HepG2 (cell line): ENCODE measurements around the gene CASZ1. TPM values are rescaled to one million over a fixed set of nuclear protein-coding genes. Genes with fewer than 3 reads are reported as not detected.
A peak's percentile ranks its signal among the peaks of the same experiment; 100 is the strongest.

ENCODE experiments used
- ATAC-seq: fragments of 200-7000 bp; cut with Tn5 transposase; 3 replicates; pipeline ENCODE4 v1.9.1; 2020; ENCODE audit warnings: mild to moderate bottlenecking, moderate library complexity
- BruUV-seq: library from RNA; stranded (reverse); fragments of 400-500 nt; replicated peaks from 2 replicates; lab custom pipeline; 2021; lab: Mats Ljungman, UMichigan
- CTCF ChIA-PET: fragments of 300-600 bp; formaldehyde crosslinking; extraction: SDS; loops from one replicate; lab custom pipeline; 2021; ENCODE audit warnings: low total read pairs, inconsistent platforms, low intra/inter-chr PET ratio; lab: Yijun Ruan, JAX
- POLR2A ChIA-PET: fragments of 350-600 bp; sonication (Branson Sonifier 250); formaldehyde crosslinking; loops from one replicate; lab custom pipeline; 2020; ENCODE audit warnings: antibody characterized with exemption, inconsistent platforms; lab: Yijun Ruan, JAX
- DNase-seq: peaks from one replicate; pipeline ENCODE4 v3.0.0-alpha.2; 2015; ENCODE audit warnings: low spot score
- FAIRE-seq: peaks from 3 replicates; lab custom pipeline; 2011; peaks lifted over from hg19 to GRCh38; lab: Jason Lieb, UNC
- H2AFZ ChIP-seq: one replicate; pipeline ENCODE4 v1.6.1; 2011; ENCODE audit warnings: low read length, inconsistent platforms
- H3K27ac ChIP-seq: fragments of 300-600 bp; 3 replicates; pipeline ENCODE4 v1.8.0; 2011; ENCODE audit warnings: mixed run types, mild to moderate bottlenecking, mixed read lengths, low read length, inconsistent platforms; ENCODE audit not compliant: insufficient read depth; ENCODE audit errors: extremely low read length
- H3K27me3 ChIP-seq, 2 experiments: fragments of 200-600 bp in 1 of 2; 2 replicates in 1 of 2; 3 replicates in 1 of 2; pipeline versions ENCODE4 v1.6.0 to v1.8.0; 2011; ENCODE audit warnings: low read length in 2 of 2, mild to moderate bottlenecking in 2 of 2, moderate library complexity in 2 of 2, inconsistent platforms in 1 of 2; ENCODE audit not compliant: insufficient read depth in 2 of 2, control insufficient read depth in 1 of 2
- H3K36me3 ChIP-seq, 2 experiments: fragments of 200-600 bp in 1 of 2; replicated peaks in 1 of 2; 2 replicates in 1 of 2; 3 replicates in 1 of 2; pipeline versions ENCODE4 v1.5.1 to v1.8.0; 2011; ENCODE audit warnings: low read length in 2 of 2, inconsistent platforms in 1 of 2; ENCODE audit not compliant: insufficient read depth in 2 of 2, control insufficient read depth in 1 of 2
- H3K4me1 ChIP-seq: 2 replicates; pipeline ENCODE4 v1.5.1; 2012; ENCODE audit warnings: low read length, inconsistent platforms; ENCODE audit not compliant: insufficient read depth
- H3K4me2 ChIP-seq: 2 replicates; pipeline ENCODE4 v1.6.0; 2011; ENCODE audit warnings: low read depth, low read length, inconsistent platforms
- H3K4me3 ChIP-seq, 3 experiments: fragments of 200-600 bp in 1 of 3; sonication (generic), shearing (Covaris generic) in 1 of 3; replicated peaks in 1 of 3; 2 replicates each; pipeline ENCODE4 v1.5.1; 2011 to 2016; ENCODE audit warnings: low read length in 3 of 3, inconsistent platforms in 2 of 3, low read depth in 2 of 3, mild to moderate bottlenecking in 2 of 3, control low read depth in 1 of 3, mixed read lengths in 1 of 3; ENCODE audit not compliant: insufficient read depth in 1 of 3
- H3K79me2 ChIP-seq: one replicate; pipeline ENCODE4 v1.6.1; 2011; ENCODE audit warnings: low read length, inconsistent platforms; ENCODE audit not compliant: insufficient read depth
- H3K9ac ChIP-seq: 2 replicates; pipeline ENCODE4 v1.6.0; 2011; ENCODE audit warnings: mild to moderate bottlenecking, low read depth, low read length, inconsistent platforms; ENCODE audit not compliant: insufficient read depth
- H3K9me3 ChIP-seq: 2 replicates; pipeline ENCODE4 v1.5.1; 2012; ENCODE audit warnings: mild to moderate bottlenecking, low read length
- H4K20me1 ChIP-seq: 2 replicates; pipeline ENCODE4 v1.6.0; 2011; ENCODE audit warnings: inconsistent platforms, mild to moderate bottlenecking, low read length, moderate library complexity; ENCODE audit not compliant: insufficient read depth
- CEBPG ChIP-seq: IDR thresholded peaks from 2 replicates; pipeline ENCODE4 v1.6.1; 2016
- FOSL2 ChIP-seq: sonication (generic); formaldehyde crosslinking; IDR thresholded peaks from 2 replicates; pipeline ENCODE4 v1.4.0; 2020; ENCODE audit warnings: missing genetic modification reagents
- HCFC1 ChIP-seq: fragments of 150-350 bp; IDR thresholded peaks from 2 replicates; pipeline ENCODE4 v1.6.1; 2014; ENCODE audit warnings: low read depth, low read length
- REL ChIP-seq: sonication (generic); formaldehyde crosslinking; conservative IDR thresholded peaks from 2 replicates; pipeline ENCODE4 v1.8.0; 2022; ENCODE audit warnings: mild to moderate bottlenecking, missing genetic modification reagents, moderate library complexity
- SALL2 ChIP-seq: sonication (generic); formaldehyde crosslinking; IDR thresholded peaks from 2 replicates; pipeline ENCODE4 v1.8.1; 2023; ENCODE audit warnings: mild to moderate bottlenecking, missing genetic modification reagents, inconsistent platforms
- SATB2 ChIP-seq: sonication (generic); formaldehyde crosslinking; IDR thresholded peaks from 2 replicates; pipeline ENCODE4 v1.5.0; 2020; ENCODE audit warnings: missing genetic modification reagents
- TEAD3 ChIP-seq: optimal IDR thresholded peaks from 2 replicates; pipeline ENCODE3; 2016; ENCODE audit warnings: borderline replicate concordance
- THAP11 ChIP-seq: IDR thresholded peaks from 2 replicates; pipeline ENCODE4 v1.6.1; 2016; ENCODE audit warnings: missing biosample characterization, missing genetic modification reagents
- XBP1 ChIP-seq: sonication (generic); formaldehyde crosslinking; IDR thresholded peaks from 2 replicates; pipeline ENCODE4 v1.5.0; 2020; ENCODE audit warnings: missing genetic modification reagents
- ZBTB37 ChIP-seq: sonication (generic); formaldehyde crosslinking; IDR thresholded peaks from 2 replicates; pipeline ENCODE4 v1.4.0; 2020; ENCODE audit warnings: mild to moderate bottlenecking, missing genetic modification reagents
- ZFP37 ChIP-seq: sonication (generic); formaldehyde crosslinking; IDR thresholded peaks from 2 replicates; pipeline ENCODE4 v1.4.0; 2020; ENCODE audit warnings: missing genetic modification reagents, borderline replicate concordance
- ZNF143 ChIP-seq: sonication (generic); formaldehyde crosslinking; IDR thresholded peaks from 2 replicates; pipeline ENCODE4 v1.4.0; 2020; ENCODE audit warnings: missing genetic modification reagents
- ZNF451 ChIP-seq: sonication (generic); formaldehyde crosslinking; IDR thresholded peaks from 2 replicates; pipeline ENCODE4 v1.5.0; 2020; ENCODE audit warnings: mild to moderate bottlenecking, missing genetic modification reagents
- WGBS: methylation state at CpG from one replicate; pipeline ENCODE4 v1.1.6; 2017; ENCODE audit warnings: low lambda C conversion rate; 5-methylcytosine and 5-hydroxymethylcytosine counted together
- in situ Hi-C: cut with HindIII; loops from 2 replicates; pipeline ENCODE4 v1.10.0; 2017; ENCODE audit warnings: low pct_unique_long_range_greater_than_20kb; ENCODE audit not compliant: extremely low pct_ligation_motif_present
- intact Hi-C: fragments of 100-400 bp; cut with micrococcal nuclease; formaldehyde crosslinking; loops from one replicate; pipeline ENCODE4 v1.10.0; 2022; ENCODE audit not compliant: unreplicated experiment
- polyA plus RNA-seq, 8 experiments: library from polyadenylated mRNA; depleted of rRNA in 3 of 8; stranded (reverse) in 7 of 8; unstranded in 1 of 8; fragments of >200 nt; fragmentation: Illumina TruSeq in 4 of 8; extraction: Trizol in 4 of 8; gene quantifications; 2 replicates each; pipeline versions ENCODE4 v1.2.1 to v1.2.3, GENCODE V29; 2011 to 2016; ENCODE audit warnings: low read depth in 4 of 8, missing spikeins in 1 of 8, mixed read lengths in 1 of 8; ENCODE audit not compliant: insufficient read depth in 1 of 8
- total RNA-seq, 5 experiments: library from RNA; depleted of rRNA; stranded (reverse); fragments of >200 nt; fragmentation: Illumina TruSeq; extraction: Trizol; gene quantifications; 2 replicates each; pipeline ENCODE4 v1.2.3, GENCODE V29; 2016; ENCODE audit warnings: low read depth in 1 of 5
- TF ChIP-seq, protein P1 (sequence below): sonication (generic); formaldehyde crosslinking; IDR thresholded peaks from 2 replicates; pipeline ENCODE4 v1.4.0; 2020; ENCODE audit warnings: missing genetic modification reagents
- TF ChIP-seq, protein P2 (sequence below): sonication (generic); formaldehyde crosslinking; IDR thresholded peaks from 2 replicates; pipeline ENCODE4 v1.4.0; 2020; ENCODE audit warnings: mild to moderate bottlenecking, missing genetic modification reagents

Gene CASZ1
- total and polyA plus RNA-seq, 2 of the 13 experiments (the other 11 are each of a cell fraction or from before 2014, with no cell fraction given) = 1.9 to 3.7 TPM

DNA sequence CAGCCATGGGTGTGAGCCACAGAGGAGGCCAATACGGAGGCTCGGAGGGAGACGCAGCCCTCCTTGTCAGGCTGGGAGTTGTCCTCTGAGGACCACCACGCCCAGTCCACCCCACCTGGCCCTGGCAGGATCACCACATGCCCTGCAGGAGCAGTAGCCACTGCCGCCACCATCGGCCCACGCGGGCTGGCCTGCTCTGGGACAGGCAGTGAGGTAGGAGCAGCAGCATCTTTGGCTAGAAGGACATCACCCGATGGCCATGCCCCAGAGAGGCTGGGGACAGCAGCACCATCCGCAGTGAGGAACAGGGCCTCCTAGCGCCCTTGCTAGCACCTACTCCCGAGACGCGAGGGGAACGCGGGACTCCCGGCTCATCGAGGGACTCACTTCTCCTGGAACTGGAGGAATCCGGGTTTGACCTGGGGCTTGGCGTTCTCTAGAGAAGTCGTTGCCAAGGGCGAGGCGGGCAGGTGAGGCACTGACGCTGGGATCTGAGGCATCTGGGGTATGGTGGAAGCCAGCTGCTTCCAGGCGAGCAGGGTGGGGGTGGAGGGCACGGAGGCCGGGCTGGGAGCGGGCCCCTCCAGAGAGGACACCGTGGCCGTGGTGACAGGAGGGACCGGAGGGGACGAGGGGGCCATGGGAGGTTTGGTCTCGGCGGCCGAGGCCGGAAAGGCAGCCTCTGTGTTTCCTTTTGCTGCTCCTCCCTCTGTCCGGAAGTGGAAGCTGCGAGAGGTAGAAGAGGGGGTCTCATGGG, 148.9 kb downstream of the CASZ1 start:
- ATAC-seq (no peak), DNase-seq (no peak), FAIRE-seq (no peak)
- Histone ChIP-seq H4K20me1 (no peaks in the 10 kb centered on the region), H3K4me3 (no peak overlapping the region), H3K27me3 (no peaks in the 10 kb centered on the region), H3K27ac (no peak overlapping the region), H3K9me3 (no peaks in the 10 kb centered on the region), H2AFZ (no peak overlapping the region), H3K4me1 (no peaks in the 10 kb centered on the region), H3K9ac (no peak overlapping the region), H3K4me2 (no peak overlapping the region), H3K79me2 (no peaks in the 10 kb centered on the region), H3K36me3 (no peaks in the 10 kb centered on the region)
- TF ChIP-seq ZBTB37 (CRISPR knock-in tag) = no peak
- no peak for TF ChIP-seq SALL2 (CRISPR knock-in tag)
- TF ChIP-seq SATB2 (CRISPR knock-in tag) = no peak
- no peak for TF ChIP-seq REL (CRISPR knock-in tag)
- TF ChIP-seq XBP1 (CRISPR knock-in tag) = no peak
- WGBS = 80% methylated on average over 22 of the region's 38 CpGs
- CTCF ChIA-PET = no interaction called here
- no TSS peak for BruUV-seq
- POLR2A ChIA-PET = no interaction called here
- intact Hi-C loops = no loop called here
- in situ Hi-C loops = no loop called here

DNA sequence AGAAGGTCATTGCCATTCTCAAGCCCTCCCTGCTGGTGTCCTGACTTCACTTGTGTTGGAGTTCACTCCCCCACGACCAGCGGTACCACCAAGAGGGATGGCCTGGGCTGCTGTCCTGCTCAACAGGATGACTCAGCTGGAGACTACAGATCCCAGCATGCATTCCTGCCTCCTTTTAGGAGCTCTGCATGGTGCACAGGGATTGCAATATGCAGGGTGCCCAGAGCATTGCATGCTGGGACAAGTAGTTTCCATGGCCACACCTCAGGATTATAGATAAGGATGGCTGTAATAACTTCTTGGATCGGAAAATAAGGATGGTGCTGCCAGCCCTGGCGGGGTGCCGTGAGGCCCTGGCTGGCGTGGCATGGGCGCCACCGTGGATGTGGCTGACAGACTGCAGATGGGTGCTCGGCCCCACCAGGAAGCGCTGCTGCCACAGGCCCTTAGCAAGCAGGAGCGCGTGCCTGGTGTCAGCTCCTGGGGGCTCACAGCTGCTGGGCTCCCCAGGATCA, 150.0 kb downstream of the CASZ1 start:
- no peaks in the 10 kb centered on the region for H3K9me3 ChIP-seq
- no peak overlapping the region for H2AFZ ChIP-seq
- no peaks in the 10 kb centered on the region for H3K36me3 ChIP-seq
- FAIRE-seq (no peak), DNase-seq (no peak), ATAC-seq (peak; percentile 38)
- CTCF ChIA-PET = no interaction called here
- no peaks in the 10 kb centered on the region for H3K79me2 ChIP-seq
- TF ChIP-seq, protein P1, sequence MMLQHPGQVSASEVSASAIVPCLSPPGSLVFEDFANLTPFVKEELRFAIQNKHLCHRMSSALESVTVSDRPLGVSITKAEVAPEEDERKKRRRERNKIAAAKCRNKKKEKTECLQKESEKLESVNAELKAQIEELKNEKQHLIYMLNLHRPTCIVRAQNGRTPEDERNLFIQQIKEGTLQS (CRISPR knock-in tag) = no peak
- TF ChIP-seq CEBPG (CRISPR knock-in tag) (0 out of 2 replicates have a peak, but pooled peaks have one; percentile 9), FOSL2 (CRISPR knock-in tag) (peak; percentile 30; the same call in 1 of the 2 replicates), TEAD3 (CRISPR knock-in tag) (peak; percentile 12), THAP11 (peak; percentile 93), ZNF451 (CRISPR knock-in tag) (no peak), HCFC1 (peak; percentile 42; the same call in 1 of the 2 replicates), ZNF143 (CRISPR knock-in tag) (peak; percentile 87), ZFP37 (CRISPR knock-in tag) (no peak)
- TF ChIP-seq, protein P2, sequence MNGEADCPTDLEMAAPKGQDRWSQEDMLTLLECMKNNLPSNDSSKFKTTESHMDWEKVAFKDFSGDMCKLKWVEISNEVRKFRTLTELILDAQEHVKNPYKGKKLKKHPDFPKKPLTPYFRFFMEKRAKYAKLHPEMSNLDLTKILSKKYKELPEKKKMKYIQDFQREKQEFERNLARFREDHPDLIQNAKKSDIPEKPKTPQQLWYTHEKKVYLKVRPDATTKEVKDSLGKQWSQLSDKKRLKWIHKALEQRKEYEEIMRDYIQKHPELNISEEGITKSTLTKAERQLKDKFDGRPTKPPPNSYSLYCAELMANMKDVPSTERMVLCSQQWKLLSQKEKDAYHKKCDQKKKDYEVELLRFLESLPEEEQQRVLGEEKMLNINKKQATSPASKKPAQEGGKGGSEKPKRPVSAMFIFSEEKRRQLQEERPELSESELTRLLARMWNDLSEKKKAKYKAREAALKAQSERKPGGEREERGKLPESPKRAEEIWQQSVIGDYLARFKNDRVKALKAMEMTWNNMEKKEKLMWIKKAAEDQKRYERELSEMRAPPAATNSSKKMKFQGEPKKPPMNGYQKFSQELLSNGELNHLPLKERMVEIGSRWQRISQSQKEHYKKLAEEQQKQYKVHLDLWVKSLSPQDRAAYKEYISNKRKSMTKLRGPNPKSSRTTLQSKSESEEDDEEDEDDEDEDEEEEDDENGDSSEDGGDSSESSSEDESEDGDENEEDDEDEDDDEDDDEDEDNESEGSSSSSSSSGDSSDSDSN = no peak
- no peak overlapping the region for H3K4me2 ChIP-seq
- in situ Hi-C loops (no loop called here), intact Hi-C loops (no loop called here)
- peaks cover 4% of the 10 kb centered on the region for H3K4me1 ChIP-seq
- no peaks in the 10 kb centered on the region for H3K27me3 ChIP-seq
- 80% methylated on average over 9 of the region's 12 CpGs for WGBS
- no peak overlapping the region for H3K27ac ChIP-seq
- H3K9ac ChIP-seq = no peak overlapping the region
- no peak overlapping the region for H3K4me3 ChIP-seq
- POLR2A ChIA-PET = no interaction called here
- H4K20me1 ChIP-seq = no peaks in the 10 kb centered on the region
- no TSS peak for BruUV-seq
